Neural cell (in vitro differentiated cells): ENCODE data around the gene TRAPPC10. TPM values are rescaled to one million over a fixed set of nuclear protein-coding genes. Genes with fewer than 3 reads are reported as not detected.

Experiments used
- H2AFZ ChIP-seq: fragments of 200-600, 300-800 bp; sonication (generic), shearing (Covaris generic); 2 replicates; pipeline ENCODE4 v1.6.0; 2014; ENCODE audit warnings: low read depth, mild to moderate bottlenecking, antibody characterized with exemption, low read length, moderate library complexity
- H3F3A ChIP-seq: fragments of 200-600 bp; shearing (Covaris generic); 2 replicates; pipeline ENCODE4 v1.6.1; 2016; ENCODE audit warnings: mild to moderate bottlenecking, moderate library complexity, mixed read lengths, antibody characterized with exemption, low read length; ENCODE audit not compliant: insufficient read depth, poor library complexity, severe bottlenecking
- H3K27ac ChIP-seq: fragments of 200-600, 300-800 bp; sonication (generic), shearing (Covaris generic); 2 replicates; pipeline ENCODE4 v1.5.1; 2014; ENCODE audit warnings: mild to moderate bottlenecking, low read length, moderate library complexity
- H3K27me3 ChIP-seq: fragments of 300-800, 200-600 bp; sonication (generic), shearing (Covaris generic); 2 replicates; pipeline ENCODE4 v1.6.0; 2014; ENCODE audit warnings: mild to moderate bottlenecking, low read depth, low read length, moderate library complexity; ENCODE audit not compliant: insufficient read depth
- H3K36me3 ChIP-seq: fragments of 300-800, 200-600 bp; sonication (generic), shearing (Covaris generic); 2 replicates; pipeline ENCODE4 v1.5.1; 2014; ENCODE audit warnings: mild to moderate bottlenecking, antibody characterized with exemption, low read length, moderate library complexity; ENCODE audit not compliant: insufficient read depth
- H3K4me2 ChIP-seq: fragments of 300-800, 200-600 bp; sonication (generic), shearing (Covaris generic); 2 replicates; pipeline ENCODE4 v1.6.0; 2014; ENCODE audit warnings: mild to moderate bottlenecking, low read length
- H3K4me3 ChIP-seq: fragments of 300-800, 200-600 bp; sonication (generic), shearing (Covaris generic); 2 replicates; pipeline ENCODE4 v1.5.1; 2014; ENCODE audit warnings: mild to moderate bottlenecking, low read length, moderate library complexity
- H3K79me2 ChIP-seq: fragments of 200-600 bp; shearing (Covaris generic); replicated peaks from 2 replicates; pipeline ENCODE4 v1.6.0; 2014; ENCODE audit warnings: mild to moderate bottlenecking, low read length, moderate library complexity; ENCODE audit not compliant: insufficient read depth
- H3K9ac ChIP-seq: fragments of 300-800, 200-600 bp; sonication (generic), shearing (Covaris generic); 2 replicates; pipeline ENCODE4 v1.6.1; 2016; ENCODE audit warnings: mild to moderate bottlenecking, low read length, mixed read lengths
- H3K9me2 ChIP-seq: fragments of 200-600 bp; shearing (Covaris generic); 2 replicates; pipeline ENCODE4 v1.6.1; 2016; ENCODE audit warnings: mild to moderate bottlenecking, low read length, mixed read lengths; ENCODE audit not compliant: insufficient read depth
- H3K9me3 ChIP-seq: fragments of 200-600, 300-800 bp; sonication (generic), shearing (Covaris generic); 2 replicates; pipeline ENCODE4 v1.6.1; 2016; ENCODE audit warnings: mild to moderate bottlenecking, mixed run types, low read length, moderate library complexity, mixed read lengths
- H4K20me1 ChIP-seq: fragments of 200-600 bp; shearing (Covaris generic); 2 replicates; pipeline ENCODE4 v1.6.1; 2016; ENCODE audit warnings: mild to moderate bottlenecking, mixed run types; ENCODE audit not compliant: insufficient read depth
- CTCF ChIP-seq: fragments of 450-650 bp; IDR thresholded peaks from 2 replicates; pipeline ENCODE4 v1.5.1; 2014; ENCODE audit warnings: antibody characterized with exemption, mild to moderate bottlenecking, moderate library complexity; ENCODE audit not compliant: poor library complexity, severe bottlenecking
- EP300 ChIP-seq: fragments of 450-650 bp; conservative IDR thresholded peaks from 2 replicates; pipeline ENCODE4 v1.6.1; 2014; ENCODE audit warnings: antibody characterized with exemption, mild to moderate bottlenecking, moderate library complexity; ENCODE audit not compliant: poor library complexity, severe bottlenecking
- EZH2 ChIP-seq: fragments of 200-600, 300-800 bp; shearing (Covaris generic), sonication (generic); IDR thresholded peaks from 2 replicates; pipeline ENCODE4 v1.6.1; 2014; ENCODE audit warnings: antibody characterized with exemption, low read length, borderline replicate concordance, mild to moderate bottlenecking; ENCODE audit not compliant: insufficient read depth, poor library complexity, severe bottlenecking
- MXI1 ChIP-seq: fragments of 450-650 bp; conservative IDR thresholded peaks from 2 replicates; pipeline ENCODE4 v1.6.1; 2014; ENCODE audit warnings: antibody characterized with exemption, mild to moderate bottlenecking; ENCODE audit not compliant: poor library complexity, severe bottlenecking
- POLR2AphosphoS5 ChIP-seq: IDR thresholded peaks from 2 replicates; pipeline ENCODE4 v1.6.1; 2012
- RAD21 ChIP-seq: fragments of 450-650 bp; conservative IDR thresholded peaks from 2 replicates; pipeline ENCODE4 v1.6.1; 2014; ENCODE audit warnings: antibody characterized with exemption, mild to moderate bottlenecking, moderate library complexity
- SMC3 ChIP-seq: fragments of 450-650 bp; conservative IDR thresholded peaks from 2 replicates; pipeline ENCODE4 v1.6.1; 2014; ENCODE audit warnings: antibody characterized with exemption, mild to moderate bottlenecking, moderate library complexity; ENCODE audit not compliant: poor library complexity
- TAF1 ChIP-seq: IDR thresholded peaks from 2 replicates; pipeline ENCODE4 v1.6.1; 2012; ENCODE audit warnings: low read depth
- polyA plus RNA-seq: library from polyadenylated mRNA; depleted of rRNA; stranded (reverse); fragments of >200 nt; gene quantifications from 2 replicates; pipeline ENCODE4 v1.2.3, GENCODE V29; 2014
- TF ChIP-seq, protein P1 (sequence below): IDR thresholded peaks from 2 replicates; pipeline ENCODE4 v1.6.1; 2012; ENCODE audit warnings: borderline replicate concordance

The TRAPPC10 gene
- polyA plus RNA-seq, 1 donor from 2014 or later = 17.8 TPM

- H3K4me3 ChIP-seq = peak overlapping the region; percentile 85
- no peaks in the 10 kb centered on the region for H3K36me3 ChIP-seq
- H3K27ac ChIP-seq = peak overlapping the region; percentile 82
- peak overlapping the region; percentile 55 for H3K4me2 ChIP-seq
- H3K9ac ChIP-seq = peak overlapping the region; percentile 82
- no peaks in the 10 kb centered on the region for H3K9me2 ChIP-seq
- H3K79me2 ChIP-seq = peaks cover 33% of the 10 kb centered on the region
- TF ChIP-seq EZH2 (no peak), POLR2AphosphoS5 (no peak), CTCF (no peak), EP300 (no peak), RAD21 (no peak), TAF1 (no peak), SMC3 (no peak), MXI1 (no peak)
- TF ChIP-seq, protein P1, sequence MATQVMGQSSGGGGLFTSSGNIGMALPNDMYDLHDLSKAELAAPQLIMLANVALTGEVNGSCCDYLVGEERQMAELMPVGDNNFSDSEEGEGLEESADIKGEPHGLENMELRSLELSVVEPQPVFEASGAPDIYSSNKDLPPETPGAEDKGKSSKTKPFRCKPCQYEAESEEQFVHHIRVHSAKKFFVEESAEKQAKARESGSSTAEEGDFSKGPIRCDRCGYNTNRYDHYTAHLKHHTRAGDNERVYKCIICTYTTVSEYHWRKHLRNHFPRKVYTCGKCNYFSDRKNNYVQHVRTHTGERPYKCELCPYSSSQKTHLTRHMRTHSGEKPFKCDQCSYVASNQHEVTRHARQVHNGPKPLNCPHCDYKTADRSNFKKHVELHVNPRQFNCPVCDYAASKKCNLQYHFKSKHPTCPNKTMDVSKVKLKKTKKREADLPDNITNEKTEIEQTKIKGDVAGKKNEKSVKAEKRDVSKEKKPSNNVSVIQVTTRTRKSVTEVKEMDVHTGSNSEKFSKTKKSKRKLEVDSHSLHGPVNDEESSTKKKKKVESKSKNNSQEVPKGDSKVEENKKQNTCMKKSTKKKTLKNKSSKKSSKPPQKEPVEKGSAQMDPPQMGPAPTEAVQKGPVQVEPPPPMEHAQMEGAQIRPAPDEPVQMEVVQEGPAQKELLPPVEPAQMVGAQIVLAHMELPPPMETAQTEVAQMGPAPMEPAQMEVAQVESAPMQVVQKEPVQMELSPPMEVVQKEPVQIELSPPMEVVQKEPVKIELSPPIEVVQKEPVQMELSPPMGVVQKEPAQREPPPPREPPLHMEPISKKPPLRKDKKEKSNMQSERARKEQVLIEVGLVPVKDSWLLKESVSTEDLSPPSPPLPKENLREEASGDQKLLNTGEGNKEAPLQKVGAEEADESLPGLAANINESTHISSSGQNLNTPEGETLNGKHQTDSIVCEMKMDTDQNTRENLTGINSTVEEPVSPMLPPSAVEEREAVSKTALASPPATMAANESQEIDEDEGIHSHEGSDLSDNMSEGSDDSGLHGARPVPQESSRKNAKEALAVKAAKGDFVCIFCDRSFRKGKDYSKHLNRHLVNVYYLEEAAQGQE = no peak
- no peak overlapping the region for H2AFZ ChIP-seq
- no peaks in the 10 kb centered on the region for H3F3A ChIP-seq
- H3K27me3 ChIP-seq = no peaks in the 10 kb centered on the region
- H3K9me3 ChIP-seq = no peaks in the 10 kb centered on the region
- H4K20me1 ChIP-seq = no peaks in the 10 kb centered on the region
Measured at GRCh38 chr21:44011123-44011522, 986 bp upstream of the TRAPPC10 start.

- H3K9me2 ChIP-seq = no peaks in the 10 kb centered on the region
- peak overlapping the region; percentile 56 for H3K4me2 ChIP-seq
- H3K9ac ChIP-seq = peak overlapping the region; percentile 69
- TF ChIP-seq CTCF = peak; percentile 48
- TF ChIP-seq SMC3 = no peak
- no peaks in the 10 kb centered on the region for H3F3A ChIP-seq
- no peaks in the 10 kb centered on the region for H4K20me1 ChIP-seq
- no peak overlapping the region for H3K27ac ChIP-seq
- no peaks in the 10 kb centered on the region for H3K27me3 ChIP-seq
- H3K36me3 ChIP-seq = no peaks in the 10 kb centered on the region
- no peaks in the 10 kb centered on the region for H3K9me3 ChIP-seq
- peaks cover 47% of the 10 kb centered on the region for H3K79me2 ChIP-seq
- no peak overlapping the region for H2AFZ ChIP-seq
- H3K4me3 ChIP-seq = peak overlapping the region; percentile 85
Measured at GRCh38 chr21:44012474-44013379, 618 bp downstream of the TRAPPC10 start.
